ENCODE results near the gene OTOF. TPM values are rescaled to one million over a fixed set of nuclear protein-coding genes. Genes with fewer than 3 reads are reported as not detected.
A peak's percentile ranks its signal among the peaks of the same experiment; 100 is the strongest.

The OTOF gene
- total and polyA plus RNA-seq, 5 donors from 2014 or later = 0.43 to 2.3 (median 0.51) TPM

GRCh38 chr2:26510344-26510973, 32.5 kb upstream of the OTOF start:
- H3K4me1 Mint-ChIP-seq = no peaks in the 10 kb centered on the region
- no peak overlapping the region for H3K27ac ChIP-seq (ENCODE audit: insufficient read depth, low read length, poor library complexity, severe bottlenecking)
- H3K27me3 Mint-ChIP-seq = peaks cover 10% of the 10 kb centered on the region
- H3K4me1 ChIP-seq (ENCODE audit: control insufficient read depth, insufficient read depth, low read length, poor library complexity, severe bottlenecking) = no peaks in the 10 kb centered on the region
- no peaks in the 10 kb centered on the region for H3K9me3 ChIP-seq (ENCODE audit: control insufficient read depth in 2 of 2, low read length in 2 of 2)
- H3K27me3 ChIP-seq (ENCODE audit: control insufficient read depth, insufficient read depth, low read length) = no peaks in the 10 kb centered on the region
- no peaks in the 10 kb centered on the region for H3K9me3 Mint-ChIP-seq
- H3K36me3 ChIP-seq (ENCODE audit: control insufficient read depth, insufficient read depth, low read length) = no peaks in the 10 kb centered on the region
- no peak overlapping the region for H3K4me3 ChIP-seq (ENCODE audit: low read depth, low read length)
- no peak for DNase-seq
- no peak overlapping the region for H3K4me3 Mint-ChIP-seq
- H3K27ac Mint-ChIP-seq = no peak overlapping the region
- H3K36me3 Mint-ChIP-seq = no peaks in the 10 kb centered on the region
- ATAC-seq (ENCODE audit: low read depth in 2 of 2) = no peak

GRCh38 chr2:26509141-26509540, 31.2 kb upstream of the OTOF start:
- no peak for DNase-seq
- Mint-ChIP-seq H3K9me3 (no peaks in the 10 kb centered on the region), H3K4me1 (no peaks in the 10 kb centered on the region), H3K27ac (no peak overlapping the region), H3K27me3 (peaks cover 10% of the 10 kb centered on the region), H3K4me3 (no peak overlapping the region), H3K36me3 (no peaks in the 10 kb centered on the region)
- ATAC-seq (ENCODE audit: low read depth in 2 of 2) = no peak
- Histone ChIP-seq H3K27ac (ENCODE audit: insufficient read depth, low read length, poor library complexity, severe bottlenecking) (no peak overlapping the region), H3K27me3 (ENCODE audit: control insufficient read depth, insufficient read depth, low read length) (no peaks in the 10 kb centered on the region), H3K4me1 (ENCODE audit: control insufficient read depth, insufficient read depth, low read length, poor library complexity, severe bottlenecking) (no peaks in the 10 kb centered on the region), H3K36me3 (ENCODE audit: control insufficient read depth, insufficient read depth, low read length) (no peaks in the 10 kb centered on the region), H3K4me3 (ENCODE audit: low read depth, low read length) (no peak overlapping the region), H3K9me3 (ENCODE audit: control insufficient read depth in 2 of 2, low read length in 2 of 2) (no peaks in the 10 kb centered on the region)

- no peaks in the 10 kb centered on the region for H3K36me3 Mint-ChIP-seq
- Histone ChIP-seq H3K27me3 (ENCODE audit: control insufficient read depth, insufficient read depth, low read length) (no peaks in the 10 kb centered on the region), H3K9me3 (ENCODE audit: control insufficient read depth in 2 of 2, low read length in 2 of 2) (no peaks in the 10 kb centered on the region), H3K27ac (ENCODE audit: insufficient read depth, low read length, poor library complexity, severe bottlenecking) (no peak overlapping the region), H3K36me3 (ENCODE audit: control insufficient read depth, insufficient read depth, low read length) (no peaks in the 10 kb centered on the region), H3K4me3 (ENCODE audit: low read depth, low read length) (no peak overlapping the region), H3K4me1 (ENCODE audit: control insufficient read depth, insufficient read depth, low read length, poor library complexity, severe bottlenecking) (peaks cover 11% of the 10 kb centered on the region)
- peaks cover 10% of the 10 kb centered on the region for H3K27me3 Mint-ChIP-seq
- DNase-seq = no peak
- H3K4me1 Mint-ChIP-seq = peaks cover 0 to 4% (median 2%) of the 10 kb centered on the region in 4 donors
- no peak overlapping the region for H3K27ac Mint-ChIP-seq
- H3K4me3 Mint-ChIP-seq = no peak overlapping the region
- no peak for ATAC-seq (ENCODE audit: low read depth in 2 of 2)
- H3K9me3 Mint-ChIP-seq = no peaks in the 10 kb centered on the region
Observed at GRCh38 chr2:26507932-26508331, 30.0 kb upstream of the OTOF start.

GRCh38 chr2:26507088-26507487, 29.2 kb upstream of the OTOF start:
- Histone ChIP-seq H3K27me3 (ENCODE audit: control insufficient read depth, insufficient read depth, low read length) (no peaks in the 10 kb centered on the region), H3K4me1 (ENCODE audit: control insufficient read depth, insufficient read depth, low read length, poor library complexity, severe bottlenecking) (peaks cover 11% of the 10 kb centered on the region), H3K27ac (ENCODE audit: insufficient read depth, low read length, poor library complexity, severe bottlenecking) (no peak overlapping the region), H3K36me3 (ENCODE audit: control insufficient read depth, insufficient read depth, low read length) (no peaks in the 10 kb centered on the region), H3K4me3 (ENCODE audit: low read depth, low read length) (no peak overlapping the region), H3K9me3 (ENCODE audit: control insufficient read depth in 2 of 2, low read length in 2 of 2) (no peaks in the 10 kb centered on the region)
- H3K9me3 Mint-ChIP-seq = no peaks in the 10 kb centered on the region
- ATAC-seq (ENCODE audit: low read depth in 2 of 2) = no peak
- H3K4me3 Mint-ChIP-seq = no peak overlapping the region
- H3K36me3 Mint-ChIP-seq = no peaks in the 10 kb centered on the region
- H3K27me3 Mint-ChIP-seq = peaks cover 10% of the 10 kb centered on the region
- no peak overlapping the region for H3K27ac Mint-ChIP-seq
- peaks cover 0 to 6% (median 2%) of the 10 kb centered on the region in 4 donors for H3K4me1 Mint-ChIP-seq
- DNase-seq = no peak

GRCh38 chr2:26506279-26506678, 28.4 kb upstream of the OTOF start:
- no peak overlapping the region for H3K27ac ChIP-seq (ENCODE audit: insufficient read depth, low read length, poor library complexity, severe bottlenecking)
- Mint-ChIP-seq H3K4me3 (peak overlapping the region in 1 of 4 donors; percentile 48), H3K27ac (peak overlapping the region in 1 of 3 donors; percentile 20), H3K4me1 (peaks cover 0 to 6% (median 2%) of the 10 kb centered on the region in 4 donors), H3K9me3 (no peaks in the 10 kb centered on the region), H3K36me3 (no peaks in the 10 kb centered on the region), H3K27me3 (peaks cover 7% of the 10 kb centered on the region)
- no peaks in the 10 kb centered on the region for H3K9me3 ChIP-seq (ENCODE audit: control insufficient read depth in 2 of 2, low read length in 2 of 2)
- no peak for DNase-seq
- ATAC-seq (ENCODE audit: low read depth in 2 of 2) = no peak
- peaks cover 4% of the 10 kb centered on the region for H3K27me3 ChIP-seq (ENCODE audit: control insufficient read depth, insufficient read depth, low read length)
- no peak overlapping the region for H3K4me3 ChIP-seq (ENCODE audit: low read depth, low read length)
- H3K36me3 ChIP-seq (ENCODE audit: control insufficient read depth, insufficient read depth, low read length) = no peaks in the 10 kb centered on the region
- peaks cover 11% of the 10 kb centered on the region for H3K4me1 ChIP-seq (ENCODE audit: control insufficient read depth, insufficient read depth, low read length, poor library complexity, severe bottlenecking)

- H3K4me3 ChIP-seq (ENCODE audit: low read depth, low read length) = peak overlapping the region; percentile 61
- H3K36me3 Mint-ChIP-seq = no peaks in the 10 kb centered on the region
Observed at GRCh38 chr2:26504002-26504401, 26.1 kb upstream of the OTOF start.

GRCh38 chr2:26503231-26503880, 25.4 kb upstream of the OTOF start:
- Mint-ChIP-seq H3K36me3 (no peaks in the 10 kb centered on the region), H3K27me3 (peaks cover 7% of the 10 kb centered on the region), H3K4me1 (peaks cover 0 to 6% (median 2%) of the 10 kb centered on the region in 4 donors), H3K4me3 (peak overlapping the region; percentile 64 to 84 (median 72)), H3K9me3 (no peaks in the 10 kb centered on the region), H3K27ac (peak overlapping the region in 2 of 3 donors; percentile 58 to 62)
- H3K36me3 ChIP-seq (ENCODE audit: control insufficient read depth, insufficient read depth, low read length) = no peaks in the 10 kb centered on the region
- peak overlapping the region; percentile 61 for H3K4me3 ChIP-seq (ENCODE audit: low read depth, low read length)
- ATAC-seq (ENCODE audit: low read depth in 2 of 2) (peak; percentile 90 to 92), DNase-seq (peak; percentile 55 to 70 (median 59))
- peaks cover 4% of the 10 kb centered on the region for H3K27me3 ChIP-seq (ENCODE audit: control insufficient read depth, insufficient read depth, low read length)
- no peaks in the 10 kb centered on the region for H3K9me3 ChIP-seq (ENCODE audit: control insufficient read depth in 2 of 2, low read length in 2 of 2)
- H3K4me1 ChIP-seq (ENCODE audit: control insufficient read depth, insufficient read depth, low read length, poor library complexity, severe bottlenecking) = peaks cover 11% of the 10 kb centered on the region
- no peak overlapping the region for H3K27ac ChIP-seq (ENCODE audit: insufficient read depth, low read length, poor library complexity, severe bottlenecking)

More at GRCh38 chr2:26504002-26504401, 26.1 kb upstream of the OTOF start:
- Mint-ChIP-seq H3K9me3 (no peaks in the 10 kb centered on the region), H3K4me1 (peaks cover 0 to 6% (median 2%) of the 10 kb centered on the region in 4 donors), H3K27me3 (peaks cover 7% of the 10 kb centered on the region), H3K27ac (peak overlapping the region in 1 of 3 donors; percentile 58), H3K4me3 (peak overlapping the region; percentile 64 to 84 (median 72))
- H3K36me3 ChIP-seq (ENCODE audit: control insufficient read depth, insufficient read depth, low read length) = no peaks in the 10 kb centered on the region
- no peaks in the 10 kb centered on the region for H3K9me3 ChIP-seq (ENCODE audit: control insufficient read depth in 2 of 2, low read length in 2 of 2)
- H3K4me1 ChIP-seq (ENCODE audit: control insufficient read depth, insufficient read depth, low read length, poor library complexity, severe bottlenecking) = peaks cover 11% of the 10 kb centered on the region
- no peak overlapping the region for H3K27ac ChIP-seq (ENCODE audit: insufficient read depth, low read length, poor library complexity, severe bottlenecking)
- DNase-seq (no peak), ATAC-seq (ENCODE audit: low read depth in 2 of 2) (no peak)
- peaks cover 4% of the 10 kb centered on the region for H3K27me3 ChIP-seq (ENCODE audit: control insufficient read depth, insufficient read depth, low read length)

- Histone ChIP-seq H3K4me3 (ENCODE audit: low read depth, low read length) (no peak overlapping the region), H3K36me3 (ENCODE audit: control insufficient read depth, insufficient read depth, low read length) (no peaks in the 10 kb centered on the region), H3K9me3 (ENCODE audit: control insufficient read depth in 2 of 2, low read length in 2 of 2) (no peaks in the 10 kb centered on the region), H3K4me1 (ENCODE audit: control insufficient read depth, insufficient read depth, low read length, poor library complexity, severe bottlenecking) (peaks cover 11% of the 10 kb centered on the region), H3K27ac (ENCODE audit: insufficient read depth, low read length, poor library complexity, severe bottlenecking) (no peak overlapping the region), H3K27me3 (ENCODE audit: control insufficient read depth, insufficient read depth, low read length) (peaks cover 4% of the 10 kb centered on the region)
- ATAC-seq (ENCODE audit: low read depth in 2 of 2) (no peak), DNase-seq (no peak)
- H3K36me3 Mint-ChIP-seq = no peaks in the 10 kb centered on the region
- no peak overlapping the region for H3K27ac Mint-ChIP-seq
- H3K9me3 Mint-ChIP-seq = no peaks in the 10 kb centered on the region
- H3K4me1 Mint-ChIP-seq = peaks cover 0 to 6% (median 2%) of the 10 kb centered on the region in 4 donors
- no peak overlapping the region for H3K4me3 Mint-ChIP-seq
- peaks cover 5% of the 10 kb centered on the region for H3K27me3 Mint-ChIP-seq
Observed at GRCh38 chr2:26500406-26500805, 22.5 kb upstream of the OTOF start.
